H9 (cell line): ENCODE data around the gene STX2. TPM values are rescaled to one million over a fixed set of nuclear protein-coding genes. Genes with fewer than 3 reads are reported as not detected.

Source experiments
- DNase-seq: peaks from one replicate; pipeline ENCODE4 v3.0.0-alpha.2; 2017
- H2AFZ ChIP-seq: one replicate; pipeline ENCODE4 v1.6.1; 2013; ENCODE audit warnings: mild to moderate bottlenecking, low read length, control low read depth, moderate library complexity
- H2AK5ac ChIP-seq: 2 replicates; pipeline ENCODE4 v1.6.1; 2013; ENCODE audit warnings: low read length, control low read depth, mixed read lengths; ENCODE audit not compliant: insufficient read length
- H2BK120ac ChIP-seq: one replicate; pipeline ENCODE4 v1.6.1; 2013; ENCODE audit warnings: low read depth, mild to moderate bottlenecking, low read length, control low read depth, inconsistent platforms; ENCODE audit not compliant: poor library complexity, severe bottlenecking
- H2BK12ac ChIP-seq: 2 replicates; pipeline ENCODE4 v1.6.1; 2013; ENCODE audit warnings: low read length, control low read depth, mixed read lengths, low read depth; ENCODE audit not compliant: insufficient read length
- H2BK15ac ChIP-seq: 2 replicates; pipeline ENCODE4 v1.6.1; 2013; ENCODE audit warnings: low read depth, low read length, control low read depth
- H2BK20ac ChIP-seq: one replicate; pipeline ENCODE4 v1.6.1; 2013; ENCODE audit warnings: low read depth, mild to moderate bottlenecking, low read length, control low read depth, inconsistent platforms; ENCODE audit not compliant: poor library complexity, severe bottlenecking
- H2BK5ac ChIP-seq: 2 replicates; pipeline ENCODE4 v1.6.1; 2013; ENCODE audit warnings: low read length, control low read depth, mixed read lengths; ENCODE audit not compliant: insufficient read length
- H3K14ac ChIP-seq: 2 replicates; pipeline ENCODE4 v1.6.1; 2013; ENCODE audit warnings: low read length, control low read depth; ENCODE audit not compliant: insufficient read depth
- H3K18ac ChIP-seq: 2 replicates; pipeline ENCODE4 v1.6.1; 2013; ENCODE audit warnings: low read depth, mild to moderate bottlenecking, mixed read lengths, low read length, control low read depth; ENCODE audit not compliant: insufficient read length
- H3K23ac ChIP-seq: 2 replicates; pipeline ENCODE4 v1.6.1; 2013; ENCODE audit warnings: low read length, control low read depth, mixed read lengths, low read depth; ENCODE audit not compliant: insufficient read length
- H3K23me2 ChIP-seq: 2 replicates; pipeline ENCODE4 v1.6.1; 2013; ENCODE audit warnings: low read depth, mild to moderate bottlenecking, mixed read lengths, low read length, control low read depth; ENCODE audit not compliant: insufficient read length, poor library complexity, severe bottlenecking
- H3K27ac ChIP-seq: 2 replicates; pipeline ENCODE4 v1.5.1; 2013; ENCODE audit warnings: low read length, control low read depth, mixed read lengths, low read depth; ENCODE audit not compliant: insufficient read length
- H3K27me3 ChIP-seq: 2 replicates; pipeline ENCODE4 v1.6.1; 2013; ENCODE audit warnings: low read length, control low read depth, inconsistent platforms; ENCODE audit not compliant: insufficient read depth
- H3K4ac ChIP-seq: 2 replicates; pipeline ENCODE4 v1.6.1; 2013; ENCODE audit warnings: low read depth, mild to moderate bottlenecking, control low read depth, inconsistent platforms, low read length, moderate library complexity
- H3K4me1 ChIP-seq: 2 replicates; pipeline ENCODE4 v1.6.1; 2013; ENCODE audit warnings: low read length, control low read depth, inconsistent platforms; ENCODE audit not compliant: insufficient read depth
- H3K4me2 ChIP-seq: 2 replicates; pipeline ENCODE4 v1.6.1; 2013; ENCODE audit warnings: low read length, control low read depth, mixed read lengths; ENCODE audit not compliant: insufficient read length, insufficient read depth
- H3K56ac ChIP-seq: 2 replicates; pipeline ENCODE4 v1.6.1; 2013; ENCODE audit warnings: low read depth, mild to moderate bottlenecking, mixed read lengths, low read length, control low read depth; ENCODE audit not compliant: insufficient read length
- H3K79me1 ChIP-seq: 2 replicates; pipeline ENCODE4 v1.6.1; 2013; ENCODE audit warnings: low read depth, mild to moderate bottlenecking, moderate library complexity, low read length, control low read depth, inconsistent platforms; ENCODE audit not compliant: insufficient read depth, poor library complexity, severe bottlenecking
- H3K79me2 ChIP-seq: 2 replicates; pipeline ENCODE4 v1.6.1; 2013; ENCODE audit warnings: low read length, control low read depth, inconsistent platforms; ENCODE audit not compliant: insufficient read depth
- H3K9ac ChIP-seq: 2 replicates; pipeline ENCODE4 v1.6.1; 2013; ENCODE audit warnings: low read length, control low read depth, mixed read lengths; ENCODE audit not compliant: insufficient read length; ENCODE audit errors: extremely low read depth
- H3K9me3 ChIP-seq: one replicate; pipeline ENCODE4 v1.6.1; 2013; ENCODE audit warnings: low read depth, low read length, inconsistent platforms; ENCODE audit not compliant: control insufficient read depth
- H3T11ph ChIP-seq: one replicate; pipeline ENCODE4 v1.6.1; 2013; ENCODE audit warnings: mild to moderate bottlenecking, low read length, control low read depth, inconsistent platforms
- H4K20me1 ChIP-seq: one replicate; pipeline ENCODE4 v1.6.1; 2013; ENCODE audit not compliant: control insufficient read depth, insufficient read length, insufficient read depth
- H4K5ac ChIP-seq: 2 replicates; pipeline ENCODE4 v1.6.1; 2013; ENCODE audit warnings: low read depth, mild to moderate bottlenecking, mixed read lengths, low read length, control low read depth; ENCODE audit not compliant: insufficient read length
- H4K8ac ChIP-seq: replicated peaks from 2 replicates; pipeline ENCODE4 v1.6.1; 2013; ENCODE audit warnings: low read length, control low read depth, mixed read lengths, low read depth; ENCODE audit not compliant: insufficient read length
- H4K91ac ChIP-seq: 2 replicates; pipeline ENCODE4 v1.6.1; 2013; ENCODE audit warnings: low read depth, mild to moderate bottlenecking, moderate library complexity, mixed read lengths, low read length, control low read depth; ENCODE audit not compliant: insufficient read length
- H3K27ac Mint-ChIP-seq, 3 experiments: 2 replicates in 2 of 3; 3 replicates in 1 of 3; pipeline ENCODE4 v1.8.0; 2020 to 2021; ENCODE audit warnings: mixed read lengths in 3 of 3, mild to moderate bottlenecking in 1 of 3, moderate library complexity in 1 of 3
- H3K27me3 Mint-ChIP-seq: 2 replicates; pipeline ENCODE4 v1.8.0; 2021; ENCODE audit warnings: low read depth, mild to moderate bottlenecking, moderate library complexity, mixed read lengths
- H3K36me3 Mint-ChIP-seq, 3 experiments: 2 replicates in 2 of 3; 3 replicates in 1 of 3; pipeline ENCODE4 v1.8.0; 2020 to 2021; ENCODE audit warnings: low read depth in 3 of 3, mixed read lengths in 3 of 3; ENCODE audit not compliant: insufficient read depth in 1 of 3
- H3K4me1 Mint-ChIP-seq, 2 experiments: 2 replicates each; pipeline ENCODE4 v1.8.0; 2020; ENCODE audit warnings: mixed read lengths in 2 of 2
- H3K4me3 Mint-ChIP-seq, 2 experiments: 2 replicates in 1 of 2; 3 replicates in 1 of 2; pipeline ENCODE4 v1.8.0; 2020 to 2021; ENCODE audit warnings: mild to moderate bottlenecking in 2 of 2, mixed read lengths in 2 of 2, moderate library complexity in 1 of 2
- H3K9me3 Mint-ChIP-seq, 2 experiments: 2 replicates in 1 of 2; 3 replicates in 1 of 2; pipeline ENCODE4 v1.8.0; 2020; ENCODE audit warnings: mild to moderate bottlenecking in 2 of 2, mixed read lengths in 2 of 2, moderate library complexity in 1 of 2
- WGBS: extraction: QIAGEN DNeasy Blood & Tissue Kit; methylation state at CpG from one replicate; pipeline ENCODE4 v1.1.7; 2013; ENCODE audit warnings: missing lambda C conversion rate, low lambda C conversion rate, mixed read lengths; ENCODE audit not compliant: insufficient read length; ENCODE audit errors: extremely low coverage; 5-methylcytosine and 5-hydroxymethylcytosine counted together
- total RNA-seq: library from RNA; stranded (reverse); gene quantifications from 2 replicates; pipeline ENCODE4 v1.2.1, GENCODE V29; 2021
- TF ChIP-seq, protein P1 (sequence below): fragments of 200-600 bp; sonication (generic); conservative IDR thresholded peaks from 3 replicates; pipeline ENCODE4 v1.8.0; 2021; ENCODE audit warnings: antibody characterized with exemption, mild to moderate bottlenecking

The STX2 gene
- total RNA-seq, 1 experiment from 2014 or later: 19.4 TPM

GRCh38 chr12:130850418-130851021, 11.5 kb upstream of the STX2 start:
- peak overlapping the region; percentile 43 for H3K4me2 ChIP-seq
- H3K27ac ChIP-seq: peak overlapping the region; percentile 92
- H3K27ac Mint-ChIP-seq: peak overlapping the region; percentile 95 to 99 (median 98)

More at GRCh38 chr12:130850418-130851021, 11.5 kb upstream of the STX2 start:
- Histone ChIP-seq H3K4ac (peak overlapping the region; percentile 71; the same call in 1 of the 2 replicates), H3T11ph (peak overlapping the region; percentile 86), H3K9ac (no peak overlapping the region), H4K20me1 (no peaks in the 10 kb centered on the region), H3K18ac (peak overlapping the region; percentile 87), H2BK5ac (peak overlapping the region; percentile 80), H3K9me3 (no peaks in the 10 kb centered on the region), H3K23ac (peak overlapping the region; percentile 15), H4K8ac (no peak overlapping the region), H3K79me2 (no peaks in the 10 kb centered on the region), H2BK20ac (peak overlapping the region; percentile 85), H3K79me1 (no peaks in the 10 kb centered on the region), H3K27me3 (no peaks in the 10 kb centered on the region), H2BK12ac (peak overlapping the region; percentile 85), H2AFZ (no peak overlapping the region), H3K4me1 (peaks cover 8% of the 10 kb centered on the region; the same call in 1 of the 2 replicates), H3K23me2 (no peaks in the 10 kb centered on the region), H2BK15ac (0 out of 2 replicates have a peak overlapping the region, but pooled peaks have one; percentile 53), H3K56ac (no peak overlapping the region), H4K91ac (peak overlapping the region; percentile 59), H2BK120ac (no peak overlapping the region), H2AK5ac (peak overlapping the region; percentile 44), H4K5ac (peak overlapping the region; percentile 89), H3K14ac (peak overlapping the region; percentile 2; the same call in 1 of the 2 replicates)
- H3K27me3 Mint-ChIP-seq: no peaks in the 10 kb centered on the region
- TF ChIP-seq, protein P1, sequence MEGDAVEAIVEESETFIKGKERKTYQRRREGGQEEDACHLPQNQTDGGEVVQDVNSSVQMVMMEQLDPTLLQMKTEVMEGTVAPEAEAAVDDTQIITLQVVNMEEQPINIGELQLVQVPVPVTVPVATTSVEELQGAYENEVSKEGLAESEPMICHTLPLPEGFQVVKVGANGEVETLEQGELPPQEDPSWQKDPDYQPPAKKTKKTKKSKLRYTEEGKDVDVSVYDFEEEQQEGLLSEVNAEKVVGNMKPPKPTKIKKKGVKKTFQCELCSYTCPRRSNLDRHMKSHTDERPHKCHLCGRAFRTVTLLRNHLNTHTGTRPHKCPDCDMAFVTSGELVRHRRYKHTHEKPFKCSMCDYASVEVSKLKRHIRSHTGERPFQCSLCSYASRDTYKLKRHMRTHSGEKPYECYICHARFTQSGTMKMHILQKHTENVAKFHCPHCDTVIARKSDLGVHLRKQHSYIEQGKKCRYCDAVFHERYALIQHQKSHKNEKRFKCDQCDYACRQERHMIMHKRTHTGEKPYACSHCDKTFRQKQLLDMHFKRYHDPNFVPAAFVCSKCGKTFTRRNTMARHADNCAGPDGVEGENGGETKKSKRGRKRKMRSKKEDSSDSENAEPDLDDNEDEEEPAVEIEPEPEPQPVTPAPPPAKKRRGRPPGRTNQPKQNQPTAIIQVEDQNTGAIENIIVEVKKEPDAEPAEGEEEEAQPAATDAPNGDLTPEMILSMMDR: no peak
- DNase-seq: no peak
- H3K4me3 Mint-ChIP-seq: peak overlapping the region; percentile 17 to 51
- peaks cover 2 to 6% (median 3%) of the 10 kb centered on the region in 3 experiments; a peak in 4 of 7 replicates for H3K36me3 Mint-ChIP-seq
- H3K4me1 Mint-ChIP-seq: peaks cover 34 to 45% of the 10 kb centered on the region in 2 experiments
- no CpG with 5 or more reads among the region's 12 CpGs for WGBS
- peaks cover 3 to 7% of the 10 kb centered on the region in 2 experiments; a peak in 3 of 5 replicates for H3K9me3 Mint-ChIP-seq
